NCI-H128 (cell line): ENCODE data around the gene ZNF727.
"Not testable (repeated sequence)": the region's sequence is repeated elsewhere in the genome, so short reads cannot be mapped to it uniquely, and the experiment has no call there.

Experiments used
- DNase-seq: peaks from one replicate; lab custom pipeline; 2025; ENCODE audit not compliant: unreplicated experiment; lab: John Stamatoyannopoulos, UW

Gene ZNF727

GRCh38 chr7:64045301-64046040 is at the start of gene ZNF727:
ZNF727 (plus strand) TSS chr7:64045434; CDS start chr7:64045622, 188 bp downstream.
- no peak for DNase-seq

GRCh38 chr7:63998549-63998948 is 46.7 kb upstream of the ZNF727 start, which contains the start of gene ZNF722:
ZNF722 (plus strand) TSS chr7:63998849; CDS start chr7:63998962, 113 bp downstream.
- no peak for DNase-seq

- not testable (repeated sequence) for DNase-seq
These were observed 29.7 kb upstream of the ZNF727 start for GRCh38 chr7:64015496-64015895.

GRCh38 chr7:64035388-64035787 is 9.8 kb upstream of the ZNF727 start:
- no peak for DNase-seq

GRCh38 chr7:64037095-64037494 is 8.1 kb upstream of the ZNF727 start:
- DNase-seq, result no peak

- no peak for DNase-seq
These were observed 781 bp downstream of the ZNF727 start for GRCh38 chr7:64046041-64046389.

GRCh38 chr7:64077837-64078698 is 32.8 kb downstream of the ZNF727 start:
- not testable (repeated sequence) for DNase-seq

- no peak for DNase-seq
These were observed 33.4 kb downstream of the ZNF727 start for GRCh38 chr7:64078699-64078994.

GRCh38 chr7:64087501-64087900 is 42.3 kb downstream of the ZNF727 start:
- no peak for DNase-seq

- not testable (repeated sequence) for DNase-seq
These were observed 43.6 kb downstream of the ZNF727 start for GRCh38 chr7:64088863-64089262.
